HepG2 (cell line): ENCODE measurements around the gene CSNK1D. TPM values are rescaled to one million over a fixed set of nuclear protein-coding genes. Genes with fewer than 3 reads are reported as not detected.
A peak's percentile ranks its signal among the peaks of the same experiment; 100 is the strongest.

Source experiments
- EEA1 ChIP-seq: sonication (generic); formaldehyde crosslinking; IDR thresholded peaks from 2 replicates; pipeline ENCODE4 v1.5.1; 2020; ENCODE audit warnings: mild to moderate bottlenecking, missing genetic modification reagents, borderline replicate concordance
- GTF3A ChIP-seq: sonication (generic); formaldehyde crosslinking; conservative IDR thresholded peaks from 2 replicates; pipeline ENCODE4 v1.4.0; 2020; ENCODE audit warnings: mild to moderate bottlenecking, missing genetic modification reagents
- HDAC2 ChIP-seq: sonication (generic); formaldehyde crosslinking; IDR thresholded peaks from 2 replicates; pipeline ENCODE4 v1.4.0; 2020; ENCODE audit warnings: missing genetic modification reagents
- MAFG ChIP-seq: sonication (generic); formaldehyde crosslinking; IDR thresholded peaks from 2 replicates; pipeline ENCODE4 v1.5.1; 2020; ENCODE audit warnings: mild to moderate bottlenecking, missing genetic modification reagents
- MXD4 ChIP-seq: IDR thresholded peaks from 2 replicates; pipeline ENCODE4 v1.6.1; 2016; ENCODE audit warnings: mild to moderate bottlenecking, missing biosample characterization, missing genetic modification reagents
- ONECUT2 ChIP-seq: sonication (generic); formaldehyde crosslinking; IDR thresholded peaks from 2 replicates; pipeline ENCODE4 v1.4.0; 2020; ENCODE audit warnings: missing genetic modification reagents
- PCBP1 ChIP-seq: fragments of 200-400 bp; formaldehyde crosslinking; IDR thresholded peaks from 2 replicates; pipeline ENCODE4 v1.6.1; 2017; ENCODE audit warnings: mild to moderate bottlenecking, low read depth, low read length, borderline replicate concordance
- RAD21 ChIP-seq: fragments of 450-650 bp; formaldehyde crosslinking; IDR thresholded peaks from 2 replicates; pipeline ENCODE4 v1.5.0; 2020; ENCODE audit warnings: mild to moderate bottlenecking
- RORA ChIP-seq: sonication (generic); formaldehyde crosslinking; IDR thresholded peaks from 2 replicates; pipeline ENCODE4 v1.5.0; 2020; ENCODE audit warnings: mild to moderate bottlenecking, missing genetic modification reagents, moderate library complexity
- SRY ChIP-seq: sonication (generic); formaldehyde crosslinking; IDR thresholded peaks from 2 replicates; pipeline ENCODE4 v1.8.0; 2022; ENCODE audit warnings: mild to moderate bottlenecking, missing genetic modification reagents
- ZNF329 ChIP-seq: sonication (generic); formaldehyde crosslinking; IDR thresholded peaks from 2 replicates; pipeline ENCODE4 v1.9.0; 2021; ENCODE audit warnings: low read depth, mild to moderate bottlenecking, missing genetic modification reagents
- ZNF34 ChIP-seq: sonication (generic); formaldehyde crosslinking; IDR thresholded peaks from 2 replicates; pipeline ENCODE4 v1.4.0; 2020; ENCODE audit warnings: mild to moderate bottlenecking, missing genetic modification reagents, borderline replicate concordance
- ZNF446 ChIP-seq: sonication (generic); formaldehyde crosslinking; IDR thresholded peaks from 2 replicates; pipeline ENCODE4 v1.5.0; 2020; ENCODE audit warnings: mild to moderate bottlenecking, missing genetic modification reagents
- ZNF772 ChIP-seq: sonication (generic); formaldehyde crosslinking; IDR thresholded peaks from 2 replicates; pipeline ENCODE4 v1.5.0; 2020; ENCODE audit warnings: mild to moderate bottlenecking, missing genetic modification reagents
- polyA plus RNA-seq, 8 experiments: library from polyadenylated mRNA; depleted of rRNA in 3 of 8; stranded (reverse) in 7 of 8; unstranded in 1 of 8; fragments of >200 nt; fragmentation: Illumina TruSeq in 4 of 8; extraction: Trizol in 4 of 8; gene quantifications; 2 replicates each; pipeline versions ENCODE4 v1.2.1 to v1.2.3, GENCODE V29; 2011 to 2016; ENCODE audit warnings: low read depth in 4 of 8, missing spikeins in 1 of 8, mixed read lengths in 1 of 8; ENCODE audit not compliant: insufficient read depth in 1 of 8
- total RNA-seq, 5 experiments: library from RNA; depleted of rRNA; stranded (reverse); fragments of >200 nt; fragmentation: Illumina TruSeq; extraction: Trizol; gene quantifications; 2 replicates each; pipeline ENCODE4 v1.2.3, GENCODE V29; 2016; ENCODE audit warnings: low read depth in 1 of 5
- TF ChIP-seq, protein P1 (sequence below): sonication (generic); formaldehyde crosslinking; IDR thresholded peaks from 2 replicates; pipeline ENCODE4; 2020; ENCODE audit warnings: missing genetic modification reagents, mild to moderate bottlenecking, borderline replicate concordance
- TF ChIP-seq, protein P2 (sequence below): IDR thresholded peaks from 2 replicates; pipeline ENCODE4 v1.6.1; 2012; ENCODE audit warnings: inconsistent platforms
- TF ChIP-seq, protein P3 (sequence below), 2 experiments: IDR thresholded peaks; 2 replicates each; pipeline ENCODE4 v1.6.1; 2011 to 2012; ENCODE audit warnings: low read length in 2 of 2, borderline replicate concordance in 1 of 2, low read depth in 1 of 2, mild to moderate bottlenecking in 1 of 2, moderate library complexity in 1 of 2
- TF ChIP-seq, protein P4 (sequence below): sonication (generic); formaldehyde crosslinking; IDR thresholded peaks from 2 replicates; pipeline ENCODE4 v1.8.1; 2023; ENCODE audit warnings: missing genetic modification reagents, mild to moderate bottlenecking, borderline replicate concordance

The CSNK1D gene
- total and polyA plus RNA-seq, 2 of the 13 experiments (the other 11 are each of a cell fraction or from before 2014, with no cell fraction given), result 31.5 to 128 TPM

DNA sequence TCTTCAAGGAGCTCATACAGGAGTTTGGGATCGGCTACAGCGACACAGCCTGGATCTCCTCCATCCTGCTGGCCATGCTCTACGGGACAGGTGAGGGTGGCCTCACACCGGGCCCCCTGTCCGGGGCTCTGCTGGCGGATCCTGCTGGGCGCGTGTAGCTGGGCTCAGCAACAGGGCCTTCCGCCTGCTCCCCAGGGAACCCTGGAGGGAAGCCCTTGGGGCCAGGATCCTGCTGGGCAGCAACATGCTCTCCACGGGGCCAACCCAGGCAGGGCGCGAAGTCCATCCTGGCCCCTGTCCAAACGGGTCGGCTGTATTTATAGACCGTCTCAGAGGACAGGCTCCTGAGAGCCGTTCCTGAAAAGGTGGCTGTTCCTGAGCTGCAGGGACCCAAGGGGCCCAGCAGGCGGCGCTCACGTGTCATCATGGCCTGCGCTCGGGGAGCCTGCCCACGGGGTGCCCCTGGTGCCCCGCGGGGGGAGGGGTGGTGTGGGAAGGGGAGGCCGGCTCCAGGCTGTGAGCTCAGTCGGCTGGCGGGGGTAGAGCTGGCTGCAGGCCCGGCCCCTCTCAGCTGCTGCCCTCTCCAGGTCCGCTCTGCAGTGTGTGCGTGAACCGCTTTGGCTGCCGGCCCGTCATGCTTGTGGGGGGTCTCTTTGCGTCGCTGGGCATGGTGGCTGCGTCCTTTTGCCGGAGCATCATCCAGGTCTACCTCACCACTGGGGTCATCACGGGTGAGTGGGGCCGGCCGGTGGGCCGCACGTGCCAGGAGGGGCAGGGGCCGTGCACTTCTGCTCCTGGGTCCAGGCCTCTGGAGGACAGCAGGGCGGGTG is 37.1 kb downstream of the CSNK1D start (continued):
- TF ChIP-seq, protein P1, sequence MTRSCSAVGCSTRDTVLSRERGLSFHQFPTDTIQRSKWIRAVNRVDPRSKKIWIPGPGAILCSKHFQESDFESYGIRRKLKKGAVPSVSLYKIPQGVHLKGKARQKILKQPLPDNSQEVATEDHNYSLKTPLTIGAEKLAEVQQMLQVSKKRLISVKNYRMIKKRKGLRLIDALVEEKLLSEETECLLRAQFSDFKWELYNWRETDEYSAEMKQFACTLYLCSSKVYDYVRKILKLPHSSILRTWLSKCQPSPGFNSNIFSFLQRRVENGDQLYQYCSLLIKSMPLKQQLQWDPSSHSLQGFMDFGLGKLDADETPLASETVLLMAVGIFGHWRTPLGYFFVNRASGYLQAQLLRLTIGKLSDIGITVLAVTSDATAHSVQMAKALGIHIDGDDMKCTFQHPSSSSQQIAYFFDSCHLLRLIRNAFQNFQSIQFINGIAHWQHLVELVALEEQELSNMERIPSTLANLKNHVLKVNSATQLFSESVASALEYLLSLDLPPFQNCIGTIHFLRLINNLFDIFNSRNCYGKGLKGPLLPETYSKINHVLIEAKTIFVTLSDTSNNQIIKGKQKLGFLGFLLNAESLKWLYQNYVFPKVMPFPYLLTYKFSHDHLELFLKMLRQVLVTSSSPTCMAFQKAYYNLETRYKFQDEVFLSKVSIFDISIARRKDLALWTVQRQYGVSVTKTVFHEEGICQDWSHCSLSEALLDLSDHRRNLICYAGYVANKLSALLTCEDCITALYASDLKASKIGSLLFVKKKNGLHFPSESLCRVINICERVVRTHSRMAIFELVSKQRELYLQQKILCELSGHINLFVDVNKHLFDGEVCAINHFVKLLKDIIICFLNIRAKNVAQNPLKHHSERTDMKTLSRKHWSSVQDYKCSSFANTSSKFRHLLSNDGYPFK (CRISPR knock-in tag), result peak; percentile 88
- TF ChIP-seq ZNF772 (CRISPR knock-in tag) (peak; percentile 65), EEA1 (CRISPR knock-in tag) (peak; percentile 73; the same call in 1 of the 2 replicates), MXD4 (CRISPR knock-in tag) (peak; percentile 94), ZNF34 (CRISPR knock-in tag) (no peak; the same call in 1 of the 2 replicates), ZNF329 (peak; percentile 92; the same call in 1 of the 2 replicates), ONECUT2 (CRISPR knock-in tag) (peak; percentile 74), RAD21 (CRISPR knock-in tag) (peak; percentile 95), GTF3A (CRISPR knock-in tag) (peak; percentile 95; the same call in 1 of the 2 replicates), MAFG (0 out of 2 replicates have a peak, but pooled peaks have one; percentile 60), PCBP1 (0 out of 2 replicates have a peak, but pooled peaks have one; percentile 86), HDAC2 (peak; percentile 93), ZNF446 (CRISPR knock-in tag) (0 out of 2 replicates have a peak, but pooled peaks have one; percentile 18), RORA (CRISPR knock-in tag) (no peak), SRY (CRISPR knock-in tag) (peak; percentile 99)
- TF ChIP-seq, protein P2, sequence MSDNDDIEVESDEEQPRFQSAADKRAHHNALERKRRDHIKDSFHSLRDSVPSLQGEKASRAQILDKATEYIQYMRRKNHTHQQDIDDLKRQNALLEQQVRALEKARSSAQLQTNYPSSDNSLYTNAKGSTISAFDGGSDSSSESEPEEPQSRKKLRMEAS, result no peak
- TF ChIP-seq, protein P3, sequence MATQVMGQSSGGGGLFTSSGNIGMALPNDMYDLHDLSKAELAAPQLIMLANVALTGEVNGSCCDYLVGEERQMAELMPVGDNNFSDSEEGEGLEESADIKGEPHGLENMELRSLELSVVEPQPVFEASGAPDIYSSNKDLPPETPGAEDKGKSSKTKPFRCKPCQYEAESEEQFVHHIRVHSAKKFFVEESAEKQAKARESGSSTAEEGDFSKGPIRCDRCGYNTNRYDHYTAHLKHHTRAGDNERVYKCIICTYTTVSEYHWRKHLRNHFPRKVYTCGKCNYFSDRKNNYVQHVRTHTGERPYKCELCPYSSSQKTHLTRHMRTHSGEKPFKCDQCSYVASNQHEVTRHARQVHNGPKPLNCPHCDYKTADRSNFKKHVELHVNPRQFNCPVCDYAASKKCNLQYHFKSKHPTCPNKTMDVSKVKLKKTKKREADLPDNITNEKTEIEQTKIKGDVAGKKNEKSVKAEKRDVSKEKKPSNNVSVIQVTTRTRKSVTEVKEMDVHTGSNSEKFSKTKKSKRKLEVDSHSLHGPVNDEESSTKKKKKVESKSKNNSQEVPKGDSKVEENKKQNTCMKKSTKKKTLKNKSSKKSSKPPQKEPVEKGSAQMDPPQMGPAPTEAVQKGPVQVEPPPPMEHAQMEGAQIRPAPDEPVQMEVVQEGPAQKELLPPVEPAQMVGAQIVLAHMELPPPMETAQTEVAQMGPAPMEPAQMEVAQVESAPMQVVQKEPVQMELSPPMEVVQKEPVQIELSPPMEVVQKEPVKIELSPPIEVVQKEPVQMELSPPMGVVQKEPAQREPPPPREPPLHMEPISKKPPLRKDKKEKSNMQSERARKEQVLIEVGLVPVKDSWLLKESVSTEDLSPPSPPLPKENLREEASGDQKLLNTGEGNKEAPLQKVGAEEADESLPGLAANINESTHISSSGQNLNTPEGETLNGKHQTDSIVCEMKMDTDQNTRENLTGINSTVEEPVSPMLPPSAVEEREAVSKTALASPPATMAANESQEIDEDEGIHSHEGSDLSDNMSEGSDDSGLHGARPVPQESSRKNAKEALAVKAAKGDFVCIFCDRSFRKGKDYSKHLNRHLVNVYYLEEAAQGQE (IDR thresholded peaks at IDR 0.05; ENCODE audit: borderline replicate concordance in 1 of 2, low read depth in 1 of 2, low read length in 2 of 2), result peak in 1 of 2 experiments; percentile 32; a peak in 1 of 4 replicates
- TF ChIP-seq, protein P4, sequence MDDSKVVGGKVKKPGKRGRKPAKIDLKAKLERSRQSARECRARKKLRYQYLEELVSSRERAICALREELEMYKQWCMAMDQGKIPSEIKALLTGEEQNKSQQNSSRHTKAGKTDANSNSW (CRISPR knock-in tag), result no peak; the same call in 1 of the 2 replicates
